IMR-90 (cell line): ENCODE results near the gene APOBR. TPM values are rescaled to one million over a fixed set of nuclear protein-coding genes. Genes with fewer than 3 reads are reported as not detected.
A peak's percentile ranks its signal among the peaks of the same experiment; 100 is the strongest.

ENCODE experiments used
- ATAC-seq: fragments of 200-7000 bp; cut with Tn5 transposase; 2 replicates; pipeline ENCODE4 v1.9.1; 2020; ENCODE audit warnings: low read depth, mild to moderate bottlenecking, moderate library complexity
- BruUV-seq: library from RNA; stranded (reverse); fragments of 400-500 nt; replicated peaks from 2 replicates; lab custom pipeline; 2021; lab: Mats Ljungman, UMichigan
- CTCF ChIA-PET: fragments of 300-600 bp; formaldehyde crosslinking; extraction: SDS; loops from one replicate; lab custom pipeline; 2021; ENCODE audit warnings: antibody characterized with exemption; lab: Yijun Ruan, JAX
- POLR2A ChIA-PET: fragments of 300-600 bp; sonication (Branson Sonifier 250); formaldehyde crosslinking; loops from one replicate; lab custom pipeline; 2022; ENCODE audit warnings: antibody characterized with exemption; ENCODE audit not compliant: unreplicated experiment; lab: Charles Lee
- DNase-seq: peaks from one replicate; pipeline ENCODE4 v3.0.0; 2013
- H2AFZ ChIP-seq: replicated peaks from 2 replicates; pipeline ENCODE3; 2013; ENCODE audit warnings: low read length, mild to moderate bottlenecking; ENCODE audit not compliant: poor library complexity
- H2AK5ac ChIP-seq: 2 replicates; pipeline ENCODE4 v1.6.1; 2013; ENCODE audit warnings: low read depth, low read length, inconsistent platforms
- H2AK9ac ChIP-seq: replicated peaks from 2 replicates; pipeline ENCODE3; 2013; ENCODE audit warnings: mild to moderate bottlenecking, low read depth, low read length, moderate library complexity; ENCODE audit not compliant: poor library complexity
- H2BK120ac ChIP-seq: 2 replicates; pipeline ENCODE4 v1.6.1; 2013; ENCODE audit warnings: low read depth, low read length, inconsistent platforms
- H2BK15ac ChIP-seq: 3 replicates; pipeline ENCODE4 v1.6.1; 2013; ENCODE audit warnings: low read depth, low read length, inconsistent platforms
- H2BK20ac ChIP-seq: 2 replicates; pipeline ENCODE4 v1.6.1; 2013; ENCODE audit warnings: low read depth, mild to moderate bottlenecking, inconsistent platforms, low read length, moderate library complexity
- H2BK5ac ChIP-seq: 2 replicates; pipeline ENCODE4 v1.6.1; 2013; ENCODE audit warnings: mild to moderate bottlenecking, low read depth, low read length, inconsistent platforms; ENCODE audit not compliant: poor library complexity, severe bottlenecking
- H3K14ac ChIP-seq: replicated peaks from 2 replicates; pipeline ENCODE4 v1.6.1; 2013; ENCODE audit warnings: low read depth, low read length, inconsistent platforms
- H3K18ac ChIP-seq: 2 replicates; pipeline ENCODE4 v1.6.1; 2013; ENCODE audit warnings: low read depth, low read length, control low read depth
- H3K23ac ChIP-seq: 2 replicates; pipeline ENCODE4 v1.6.1; 2013; ENCODE audit warnings: low read depth, low read length, inconsistent platforms
- H3K27ac ChIP-seq: 2 replicates; pipeline ENCODE4 v1.5.1; 2013; ENCODE audit warnings: mild to moderate bottlenecking, control low read depth, low read length; ENCODE audit not compliant: insufficient read depth
- H3K27me3 ChIP-seq: 2 replicates; pipeline ENCODE4 v1.6.1; 2013; ENCODE audit warnings: low read length; ENCODE audit not compliant: control insufficient read depth, insufficient read depth
- H3K36me3 ChIP-seq: 2 replicates; pipeline ENCODE4 v1.6.1; 2013; ENCODE audit warnings: low read length, mixed read lengths; ENCODE audit not compliant: control insufficient read depth, insufficient read depth
- H3K4ac ChIP-seq: 2 replicates; pipeline ENCODE4 v1.6.1; 2013; ENCODE audit warnings: low read depth, low read length, inconsistent platforms
- H3K4me1 ChIP-seq: 2 replicates; pipeline ENCODE4 v1.6.1; 2013; ENCODE audit warnings: low read length, mixed read lengths; ENCODE audit not compliant: control insufficient read depth, insufficient read depth
- H3K4me2 ChIP-seq: 2 replicates; pipeline ENCODE4 v1.6.1; 2013; ENCODE audit warnings: low read depth, mild to moderate bottlenecking, control low read depth, low read length, moderate library complexity
- H3K4me3 ChIP-seq: 2 replicates; pipeline ENCODE4 v1.5.1; 2013; ENCODE audit warnings: low read depth, mild to moderate bottlenecking, control low read depth, low read length, moderate library complexity; ENCODE audit not compliant: insufficient read depth
- H3K56ac ChIP-seq: 2 replicates; pipeline ENCODE4 v1.6.1; 2013; ENCODE audit warnings: low read length, inconsistent platforms; ENCODE audit not compliant: insufficient read depth; ENCODE audit errors: extremely low read depth
- H3K79me1 ChIP-seq, 2 experiments: 2 replicates each; pipeline ENCODE4 v1.6.1; 2013; ENCODE audit warnings: low read length in 2 of 2, inconsistent platforms in 1 of 2, low read depth in 1 of 2
- H3K9ac ChIP-seq: 2 replicates; pipeline ENCODE4 v1.6.1; 2013; ENCODE audit warnings: low read depth, low read length, control low read depth
- H3K9me1 ChIP-seq: 2 replicates; pipeline ENCODE4 v1.6.1; 2013; ENCODE audit warnings: low read length, inconsistent platforms; ENCODE audit not compliant: insufficient read depth
- H3K9me3 ChIP-seq: 2 replicates; pipeline ENCODE4 v1.6.1; 2013; ENCODE audit warnings: low read length; ENCODE audit not compliant: control insufficient read depth, insufficient read depth
- H4K20me1 ChIP-seq: 2 replicates; pipeline ENCODE4 v1.6.1; 2013; ENCODE audit warnings: low read length, inconsistent platforms; ENCODE audit not compliant: insufficient read depth
- H4K5ac ChIP-seq: 2 replicates; pipeline ENCODE4 v1.6.1; 2013; ENCODE audit warnings: mild to moderate bottlenecking, low read depth, low read length, control low read depth
- H4K8ac ChIP-seq, 2 experiments: 2 replicates each; pipeline ENCODE4 v1.6.1; 2013; ENCODE audit warnings: low read depth in 2 of 2, low read length in 2 of 2, control low read depth in 1 of 2, inconsistent platforms in 1 of 2
- H4K91ac ChIP-seq: 2 replicates; pipeline ENCODE4 v1.6.1; 2013; ENCODE audit warnings: low read depth, low read length, inconsistent platforms; ENCODE audit not compliant: insufficient read depth
- BHLHE40 ChIP-seq: fragments of 150-350 bp; IDR thresholded peaks from 2 replicates; pipeline ENCODE4 v1.6.1; 2016; ENCODE audit warnings: mild to moderate bottlenecking, low read depth, low read length
- CEBPB ChIP-seq: IDR thresholded peaks from 2 replicates; pipeline ENCODE4 v1.6.1; 2012; ENCODE audit warnings: low read depth, low read length, improper control_type of control experiment
- CHD1 ChIP-seq: IDR thresholded peaks from 2 replicates; pipeline ENCODE4 v1.6.1; 2012; ENCODE audit warnings: low read depth, low read length, improper control_type of control experiment
- CTCF ChIP-seq: conservative IDR thresholded peaks from 2 replicates; pipeline ENCODE4 v1.5.1; 2012; ENCODE audit warnings: mild to moderate bottlenecking, low read depth, low read length, improper control_type of control experiment
- FOS ChIP-seq: fragments of 150-350 bp; IDR thresholded peaks from 2 replicates; pipeline ENCODE4 v1.6.1; 2016; ENCODE audit warnings: low read depth, low read length
- MAFK ChIP-seq: IDR thresholded peaks from 2 replicates; pipeline ENCODE4 v1.6.1; 2012; ENCODE audit warnings: low read depth, low read length, improper control_type of control experiment
- MAZ ChIP-seq: IDR thresholded peaks from 2 replicates; pipeline ENCODE4 v1.6.1; 2012; ENCODE audit warnings: low read depth, mild to moderate bottlenecking, low read length, improper control_type of control experiment, moderate library complexity, borderline replicate concordance
- MXI1 ChIP-seq: IDR thresholded peaks from 2 replicates; pipeline ENCODE4 v1.6.1; 2012; ENCODE audit warnings: low read depth, mild to moderate bottlenecking, low read length, moderate library complexity, borderline replicate concordance
- NFE2L2 ChIP-seq: fragments of 150-350 bp; IDR thresholded peaks from 2 replicates; pipeline ENCODE4 v1.6.1; 2016; ENCODE audit warnings: low read depth, mild to moderate bottlenecking, low read length
- POLR2A ChIP-seq: IDR thresholded peaks from 2 replicates; pipeline ENCODE4 v1.6.1; 2012; ENCODE audit warnings: mild to moderate bottlenecking, low read depth, low read length
- RAD21 ChIP-seq: IDR thresholded peaks from 2 replicates; pipeline ENCODE4 v1.6.1; 2012; ENCODE audit warnings: low read length, improper control_type of control experiment
- RCOR1 ChIP-seq: IDR thresholded peaks from 2 replicates; pipeline ENCODE4 v1.6.1; 2012; ENCODE audit warnings: mild to moderate bottlenecking, low read length, improper control_type of control experiment; ENCODE audit not compliant: insufficient replicate concordance
- RFX5 ChIP-seq: IDR thresholded peaks from 2 replicates; pipeline ENCODE4 v1.8.0; 2012; ENCODE audit warnings: low read depth, mild to moderate bottlenecking, low read length, moderate library complexity
- SMC3 ChIP-seq: fragments of 150-350 bp; IDR thresholded peaks from 2 replicates; pipeline ENCODE4 v1.6.1; 2016; ENCODE audit warnings: low read depth, mild to moderate bottlenecking, antibody characterized with exemption, low read length, moderate library complexity
- USF2 ChIP-seq: fragments of 150-350 bp; IDR thresholded peaks from 2 replicates; pipeline ENCODE4 v1.6.1; 2017; ENCODE audit warnings: mild to moderate bottlenecking, antibody characterized with exemption, low read length, low read depth
- WGBS, 2 experiments: methylation state at CpG; one replicate each; pipeline versions ENCODE4 v1.1.5 to v1.1.7; 2013; ENCODE audit warnings: missing lambda C conversion rate in 2 of 2; ENCODE audit not compliant: insufficient read length in 1 of 2; ENCODE audit errors: extremely low coverage in 2 of 2; 5-methylcytosine and 5-hydroxymethylcytosine counted together
- dilution Hi-C: fragments of 300-500 bp; cut with HindIII; formaldehyde crosslinking; loops from one replicate; pipeline ENCODE4 v1.14.3; 2018; ENCODE audit warnings: low sequenced_read_pairs; ENCODE audit not compliant: unreplicated experiment
- in situ Hi-C: fragments of 300-500 bp; cut with MboI; formaldehyde crosslinking; loops from 3 replicates; pipeline ENCODE4 v1.14.3; 2019; ENCODE audit warnings: low sequenced_read_pairs, inconsistent platforms, mixed read lengths
- intact Hi-C: fragments of 100-400 bp; cut with micrococcal nuclease; formaldehyde crosslinking; loops from 2 replicates; pipeline ENCODE4 v1.10.0; 2022
- polyA plus RNA-seq, 3 experiments: library from polyadenylated mRNA; depleted of rRNA; stranded (reverse); fragments of >200 nt; gene quantifications; 2 replicates each; pipeline ENCODE4 v1.2.3, GENCODE V29; 2012; ENCODE audit warnings: low replicate concordance in 1 of 3
- total RNA-seq: library from RNA; depleted of rRNA; stranded (reverse); fragments of >200 nt; gene quantifications from 2 replicates; pipeline ENCODE4 v1.2.3, GENCODE V29; 2012
- TF ChIP-seq, protein P1 (sequence below): fragments of 150-350 bp; IDR thresholded peaks from 2 replicates; pipeline ENCODE4 v1.6.1; 2016; ENCODE audit warnings: low read depth, mild to moderate bottlenecking, low read length, moderate library complexity, borderline replicate concordance

APOBR gene
- total and polyA plus RNA-seq, 2 of the 4 experiments (the other 2 are of a cell fraction): not detected

GRCh38 chr16:28524681-28525171 lies 30.3 kb downstream of the APOBR start:
- H2BK5ac ChIP-seq: no peak overlapping the region
- intact Hi-C loops (no loop called here), in situ Hi-C loops (no loop called here), dilution Hi-C loops (no loop called here)
- ChIA-PET CTCF (no interaction called here), POLR2A (no interaction called here)
- H2AK5ac ChIP-seq: no peak overlapping the region
- no peaks in the 10 kb centered on the region for H3K9me1 ChIP-seq
- H2AK9ac ChIP-seq: no peak overlapping the region
- H3K79me1 ChIP-seq: no peaks in the 10 kb centered on the region
- no TSS peak for BruUV-seq
- peak; percentile 11; the same call in 1 of the 2 replicates for ATAC-seq
- H3K23ac ChIP-seq: no peak overlapping the region
- WGBS, 2 experiments: 81% methylated on average over 4 of the region's 6 CpGs; no CpG with 5 or more reads in 1 of the 2 experiments
- DNase-seq: no peak
- H3K27me3 ChIP-seq: no peaks in the 10 kb centered on the region; the same call in 1 of the 2 replicates
- no peak overlapping the region for H3K4me3 ChIP-seq
- H3K18ac ChIP-seq: no peak overlapping the region
- H2BK20ac ChIP-seq: no peak overlapping the region
- H4K5ac ChIP-seq: no peak overlapping the region
- H4K8ac ChIP-seq: no peak overlapping the region
- H3K4me1 ChIP-seq: no peaks in the 10 kb centered on the region; the same call in 1 of the 2 replicates
- no peak overlapping the region for H4K91ac ChIP-seq
- no peak overlapping the region for H3K9ac ChIP-seq
- TF ChIP-seq, protein P1, sequence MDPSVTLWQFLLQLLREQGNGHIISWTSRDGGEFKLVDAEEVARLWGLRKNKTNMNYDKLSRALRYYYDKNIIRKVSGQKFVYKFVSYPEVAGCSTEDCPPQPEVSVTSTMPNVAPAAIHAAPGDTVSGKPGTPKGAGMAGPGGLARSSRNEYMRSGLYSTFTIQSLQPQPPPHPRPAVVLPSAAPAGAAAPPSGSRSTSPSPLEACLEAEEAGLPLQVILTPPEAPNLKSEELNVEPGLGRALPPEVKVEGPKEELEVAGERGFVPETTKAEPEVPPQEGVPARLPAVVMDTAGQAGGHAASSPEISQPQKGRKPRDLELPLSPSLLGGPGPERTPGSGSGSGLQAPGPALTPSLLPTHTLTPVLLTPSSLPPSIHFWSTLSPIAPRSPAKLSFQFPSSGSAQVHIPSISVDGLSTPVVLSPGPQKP: no peak
- TF ChIP-seq RCOR1 (no peak), MXI1 (no peak), SMC3 (no peak), CTCF (no peak), MAFK (no peak), POLR2A (no peak), NFE2L2 (no peak), BHLHE40 (no peak), MAZ (no peak), FOS (no peak), RFX5 (no peak), CHD1 (no peak), USF2 (no peak), CEBPB (no peak), RAD21 (no peak)
- H2BK15ac ChIP-seq: no peak overlapping the region
- no peak overlapping the region for H2AFZ ChIP-seq
- no peak overlapping the region for H3K4me2 ChIP-seq
- no peaks in the 10 kb centered on the region for H4K20me1 ChIP-seq
- no peak overlapping the region for H3K4ac ChIP-seq
- H3K36me3 ChIP-seq: no peaks in the 10 kb centered on the region
- no peak overlapping the region for H2BK120ac ChIP-seq
- H3K56ac ChIP-seq: no peak overlapping the region
- no peak overlapping the region for H3K27ac ChIP-seq
- H3K9me3 ChIP-seq: no peaks in the 10 kb centered on the region
- no peak overlapping the region for H3K14ac ChIP-seq
